Vagina (tissue), 2 donors: ENCODE results near the gene ZBED1. TPM values are rescaled to one million over a fixed set of nuclear protein-coding genes. Genes with fewer than 3 reads are reported as not detected.
"Not testable (repeated sequence)": the region's sequence is repeated elsewhere in the genome, so short reads cannot be mapped to it uniquely, and the experiment has no call there.

Experiments
- DNase-seq, 2 donors: peaks; one replicate each; pipeline ENCODE4 v3.0.0-alpha.2; 2017; ENCODE audit errors: extremely low spot score in 2 of 2
- H3K27ac ChIP-seq: fragments of 200-600 bp; sonication (generic); one replicate; pipeline ENCODE4 v1.5.1; 2019
- H3K27me3 ChIP-seq: fragments of 200-600 bp; sonication (generic); one replicate; pipeline ENCODE4 v1.5.1; 2019
- H3K36me3 ChIP-seq, 2 donors: fragments of 200-600 bp; sonication (generic); one replicate each; pipeline ENCODE4 v1.5.1; 2017 to 2019
- H3K4me1 ChIP-seq: fragments of 200-600 bp; sonication (generic); one replicate; pipeline ENCODE4 v1.5.1; 2019
- H3K4me3 ChIP-seq, 2 donors: fragments of 200-600 bp; sonication (generic); 1 replicate in 1 of 2; 2 replicates in 1 of 2; pipeline ENCODE4 v1.5.1; 2016 to 2019
- H3K9me3 ChIP-seq: fragments of 200-600 bp; sonication (generic); one replicate; pipeline ENCODE4 v1.5.1; 2019
- CTCF ChIP-seq, 3 experiments: fragments of 450-650 bp in 2 of 3; fragments of 200-600 bp in 1 of 3; sonication (generic) in 1 of 3; IDR thresholded peaks; one replicate each; pipeline ENCODE4 v1.5.1; 2017 to 2019; ENCODE audit warnings: antibody characterized with exemption in 3 of 3, mild to moderate bottlenecking in 2 of 3, moderate library complexity in 2 of 3
- POLR2A ChIP-seq, 2 donors: fragments of 450-650 bp; IDR thresholded peaks; one replicate each; pipeline ENCODE4 v1.6.1; 2017; ENCODE audit warnings: antibody characterized with exemption in 2 of 2, mild to moderate bottlenecking in 2 of 2, moderate library complexity in 2 of 2
- POLR2AphosphoS5 ChIP-seq, 2 donors: sonication (generic); formaldehyde crosslinking; IDR thresholded peaks; one replicate each; pipeline ENCODE4 v1.9.0; 2017; ENCODE audit warnings: antibody characterized with exemption in 2 of 2, mild to moderate bottlenecking in 2 of 2, low read depth in 1 of 2; ENCODE audit not compliant: insufficient read depth in 1 of 2
- intact Hi-C: fragments of 100-400 bp; cut with DNase I; formaldehyde crosslinking; loops from one replicate; pipeline ENCODE4 v1.15.1; 2023
- total RNA-seq: library from RNA; depleted of rRNA; stranded (reverse); fragments of >200 nt; gene quantifications from one replicate; pipeline ENCODE4 v1.2.3, GENCODE V29; 2016

ZBED1 gene
- total RNA-seq, 1 donor from 2014 or later: 32.7 TPM

DNA sequence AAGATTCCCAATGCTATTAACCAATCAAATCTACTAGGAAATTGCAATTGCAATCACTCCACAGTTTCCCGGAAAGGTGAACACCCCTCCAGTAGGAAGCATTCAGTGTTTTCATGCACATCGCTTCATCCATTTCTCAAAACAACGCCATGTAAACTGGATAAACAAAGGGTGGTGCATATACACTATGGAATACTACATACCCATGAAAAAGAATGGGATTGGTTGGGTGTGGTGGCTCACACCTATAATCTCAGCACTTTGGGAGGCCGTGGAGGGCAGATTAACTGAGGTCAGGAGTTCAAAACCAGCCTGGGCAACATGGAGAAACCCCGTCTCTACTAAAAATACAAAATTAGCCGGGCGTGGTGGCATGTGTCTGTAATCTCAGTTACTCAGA, 29.1 kb downstream of the ZBED1 start:
- Histone ChIP-seq H3K4me3 (no peak overlapping the region), H3K4me1 (no peaks in the 10 kb centered on the region), H3K9me3 (no peaks in the 10 kb centered on the region), H3K27me3 (no peaks in the 10 kb centered on the region), H3K27ac (no peak overlapping the region), H3K36me3 (no peaks in the 10 kb centered on the region)
- intact Hi-C loops: no loop called here
- TF ChIP-seq CTCF (IDR thresholded peaks at IDR 0.05) (no peak), POLR2A (IDR thresholded peaks at IDR 0.05) (no peak), POLR2AphosphoS5 (IDR thresholded peaks at IDR 0.05; ENCODE audit: insufficient read depth in 1 of 2, low read depth in 1 of 2) (no peak)
- DNase-seq: no peak

GRCh38 chrX:2471126-2471525, 29.6 kb downstream of the ZBED1 start:
- H3K27ac ChIP-seq, DNase-seq, H3K9me3 ChIP-seq, H3K4me1 ChIP-seq, intact Hi-C loops, H3K4me3 ChIP-seq, H3K27me3 ChIP-seq, H3K36me3 ChIP-seq: not testable (repeated sequence)

DNA sequence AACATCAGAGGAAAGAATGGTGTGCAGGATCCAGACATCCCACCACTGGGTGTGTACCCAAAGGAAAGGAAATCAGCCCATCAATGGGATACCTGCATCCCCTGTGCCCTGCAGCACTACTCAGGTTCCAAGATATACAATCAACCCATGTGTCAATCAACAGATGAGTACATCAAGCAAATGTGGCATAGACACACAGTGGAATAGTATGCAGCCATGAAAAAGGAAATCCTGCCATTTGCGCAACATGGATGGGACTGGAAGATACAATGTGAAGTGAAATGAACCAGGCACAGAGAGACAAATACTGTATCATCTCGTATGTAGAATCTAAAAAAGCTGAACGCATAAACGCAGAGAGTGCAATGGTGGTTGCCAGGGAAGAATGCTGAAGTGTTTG, 30.9 kb downstream of the ZBED1 start:
- intact Hi-C loops, H3K27ac ChIP-seq, H3K36me3 ChIP-seq, H3K4me3 ChIP-seq, DNase-seq, H3K4me1 ChIP-seq, H3K27me3 ChIP-seq, H3K9me3 ChIP-seq: not testable (repeated sequence)

DNA sequence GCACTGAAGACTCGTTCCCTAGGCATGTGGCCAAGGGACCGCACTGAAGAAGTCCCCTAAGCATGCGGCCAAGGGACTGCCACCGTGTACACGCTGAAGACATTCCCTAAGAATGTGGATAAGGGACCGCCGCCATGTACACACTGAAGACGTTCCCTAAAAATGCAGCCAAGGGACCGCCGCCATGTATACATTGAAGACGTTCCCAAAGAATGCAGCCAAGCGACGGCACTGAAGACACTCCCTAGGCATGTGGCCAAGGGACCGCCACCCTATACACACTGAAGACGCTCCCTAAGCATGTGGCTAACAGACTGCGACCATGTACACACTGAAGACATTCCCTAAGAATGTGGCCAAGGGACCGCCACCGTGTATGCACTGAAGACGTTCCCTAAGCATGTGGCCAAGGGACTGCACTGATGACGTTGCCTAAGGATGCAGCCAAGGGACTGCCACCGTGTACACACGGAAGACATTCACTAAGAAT, 31.5 kb downstream of the ZBED1 start:
- intact Hi-C loops: no loop called here

GRCh38 chrX:2468261-2469195, 32.2 kb downstream of the ZBED1 start:
- Histone ChIP-seq H3K4me3 (no peak overlapping the region), H3K9me3 (no peaks in the 10 kb centered on the region), H3K27me3 (no peaks in the 10 kb centered on the region), H3K4me1 (no peaks in the 10 kb centered on the region), H3K27ac (no peak overlapping the region), H3K36me3 (no peaks in the 10 kb centered on the region)
- DNase-seq: no peak
- TF ChIP-seq CTCF (IDR thresholded peaks at IDR 0.05) (no peak), POLR2A (IDR thresholded peaks at IDR 0.05) (no peak), POLR2AphosphoS5 (IDR thresholded peaks at IDR 0.05; ENCODE audit: insufficient read depth in 1 of 2, low read depth in 1 of 2) (no peak)
- intact Hi-C loops: no loop called here

More for the DNA sequence above, 31.5 kb downstream of the ZBED1 start:
- Histone ChIP-seq H3K9me3 (no peaks in the 10 kb centered on the region), H3K27ac (no peak overlapping the region), H3K4me1 (no peaks in the 10 kb centered on the region), H3K36me3 (no peaks in the 10 kb centered on the region), H3K4me3 (no peak overlapping the region), H3K27me3 (no peaks in the 10 kb centered on the region)
- TF ChIP-seq POLR2AphosphoS5 (IDR thresholded peaks at IDR 0.05; ENCODE audit: insufficient read depth in 1 of 2, low read depth in 1 of 2) (no peak), CTCF (IDR thresholded peaks at IDR 0.05) (no peak), POLR2A (IDR thresholded peaks at IDR 0.05) (no peak)
- DNase-seq: no peak
